GM21447 (cell line): ENCODE measurements around the gene EFNA4.
A peak's percentile ranks its signal among the peaks of the same experiment; 100 is the strongest.

Experiments used
- ATAC-seq: cut with Tn5 transposase; IDR thresholded peaks from one replicate; pipeline ENCODE4 v1.9.1; 2021; ENCODE audit not compliant: unreplicated experiment

Gene EFNA4

DNA sequence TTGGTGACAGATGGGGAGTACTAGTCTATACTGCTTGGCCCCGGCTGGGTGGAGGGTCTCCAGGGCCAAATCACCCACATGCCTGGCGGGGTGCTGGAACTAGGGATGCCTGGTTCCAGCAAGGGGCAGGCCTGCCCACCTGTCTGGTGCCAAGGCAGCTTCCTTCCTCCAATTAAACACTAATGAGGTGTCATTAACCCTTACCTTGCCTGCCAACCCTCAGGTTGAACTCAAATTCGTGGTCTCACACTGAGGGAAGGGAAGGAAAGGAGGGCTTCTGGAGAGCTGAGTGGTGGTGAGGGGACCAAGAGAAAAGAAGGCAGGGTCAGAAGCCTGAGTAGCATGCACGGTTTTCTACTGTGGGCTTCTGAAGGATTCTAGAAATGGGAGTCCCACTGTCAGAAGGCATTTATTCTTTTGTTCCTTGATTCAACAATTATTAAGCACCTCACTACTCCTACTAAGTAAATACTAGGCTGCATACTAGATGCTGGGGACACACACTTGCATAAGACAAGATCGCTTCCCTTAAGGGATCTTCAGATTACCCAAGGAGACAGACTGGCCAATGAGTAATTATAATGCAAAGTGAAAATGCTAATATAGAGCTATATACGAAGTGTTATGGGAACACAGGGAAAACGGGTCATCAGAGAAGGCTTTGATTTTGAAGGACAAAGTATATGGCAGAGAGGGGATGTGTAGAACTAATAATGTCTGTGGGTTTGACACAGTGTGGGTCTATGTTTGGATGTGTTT is 9.2 kb downstream of the EFNA4 start:
- ATAC-seq = no peak

GRCh38 chr1:155073377-155074242 is 10.1 kb downstream of the EFNA4 start:
- ATAC-seq = no peak

DNA sequence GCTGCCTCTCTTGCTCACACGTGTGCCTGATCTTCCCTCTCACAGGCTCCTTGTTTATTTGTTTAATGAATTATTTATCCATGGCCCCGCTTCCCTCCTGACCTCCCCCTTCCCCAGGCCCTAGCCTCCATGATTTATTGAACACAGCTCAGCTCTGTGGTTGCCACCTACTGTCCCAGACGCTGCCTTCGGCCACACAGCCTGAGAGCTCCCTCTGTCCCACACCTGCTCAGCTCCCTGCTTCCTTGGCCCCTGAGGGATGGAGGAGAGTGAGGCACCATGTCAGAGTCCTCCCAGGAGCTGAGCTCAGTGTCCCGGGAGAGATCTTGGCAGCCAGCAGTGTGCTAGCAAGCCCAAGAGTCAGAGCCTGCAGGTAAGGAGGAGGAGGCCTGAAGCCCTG is 12.0 kb downstream of the EFNA4 start:
- ATAC-seq = no peak

- no peak for ATAC-seq
Observed at GRCh38 chr1:155076371-155076770, 12.8 kb downstream of the EFNA4 start.

GRCh38 chr1:155077346-155077745 is 13.8 kb downstream of the EFNA4 start:
- no peak for ATAC-seq

GRCh38 chr1:155077758-155078445 is 14.4 kb downstream of the EFNA4 start:
- ATAC-seq = no peak

DNA sequence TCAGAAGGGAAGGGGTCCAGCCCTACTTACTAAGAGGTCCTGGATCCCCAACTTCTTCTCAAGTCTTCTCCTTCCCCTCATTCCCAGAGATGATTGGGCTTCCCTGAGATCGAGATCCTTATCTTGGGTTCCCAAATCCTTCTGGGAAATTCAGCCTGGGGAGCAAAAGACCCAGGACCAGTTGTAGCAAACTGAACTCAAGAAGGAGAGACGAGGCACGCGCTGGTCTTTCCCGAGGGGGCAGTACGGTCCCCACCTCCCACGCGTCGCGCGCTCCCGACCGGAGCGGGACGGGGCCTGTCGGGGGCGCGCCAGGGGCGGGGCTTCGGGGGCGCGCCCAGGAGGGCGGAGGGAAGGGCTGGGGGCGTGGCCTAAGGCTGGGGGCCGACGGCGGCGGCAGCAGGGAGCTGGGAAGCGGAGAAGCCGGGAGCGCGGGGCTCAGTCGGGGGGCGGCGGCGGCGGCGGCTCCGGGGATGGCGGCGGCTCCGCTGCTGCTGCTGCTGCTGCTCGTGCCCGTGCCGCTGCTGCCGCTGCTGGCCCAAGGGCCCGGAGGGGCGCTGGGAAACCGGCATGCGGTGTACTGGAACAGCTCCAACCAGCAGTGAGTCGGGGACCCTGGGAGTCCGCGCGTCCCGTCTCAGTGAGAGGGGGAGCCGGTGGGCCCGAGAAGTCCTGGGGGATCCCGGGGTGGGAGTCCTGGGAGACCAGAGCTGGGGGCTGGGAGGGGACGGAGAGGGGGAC is 15.1 kb downstream of the EFNA4 start, which contains the start of gene EFNA3:
Gene EFNA3 (plus strand): TSS at position 369 of the 741 bp plus-strand sequence. CDS start 105 bp downstream, at position 474.
- ATAC-seq = no peak

GRCh38 chr1:155079210-155079486 is 15.6 kb downstream of the EFNA4 start:
- no peak for ATAC-seq

GRCh38 chr1:155079487-155080311 is 16.2 kb downstream of the EFNA4 start:
- ATAC-seq = no peak

DNA sequence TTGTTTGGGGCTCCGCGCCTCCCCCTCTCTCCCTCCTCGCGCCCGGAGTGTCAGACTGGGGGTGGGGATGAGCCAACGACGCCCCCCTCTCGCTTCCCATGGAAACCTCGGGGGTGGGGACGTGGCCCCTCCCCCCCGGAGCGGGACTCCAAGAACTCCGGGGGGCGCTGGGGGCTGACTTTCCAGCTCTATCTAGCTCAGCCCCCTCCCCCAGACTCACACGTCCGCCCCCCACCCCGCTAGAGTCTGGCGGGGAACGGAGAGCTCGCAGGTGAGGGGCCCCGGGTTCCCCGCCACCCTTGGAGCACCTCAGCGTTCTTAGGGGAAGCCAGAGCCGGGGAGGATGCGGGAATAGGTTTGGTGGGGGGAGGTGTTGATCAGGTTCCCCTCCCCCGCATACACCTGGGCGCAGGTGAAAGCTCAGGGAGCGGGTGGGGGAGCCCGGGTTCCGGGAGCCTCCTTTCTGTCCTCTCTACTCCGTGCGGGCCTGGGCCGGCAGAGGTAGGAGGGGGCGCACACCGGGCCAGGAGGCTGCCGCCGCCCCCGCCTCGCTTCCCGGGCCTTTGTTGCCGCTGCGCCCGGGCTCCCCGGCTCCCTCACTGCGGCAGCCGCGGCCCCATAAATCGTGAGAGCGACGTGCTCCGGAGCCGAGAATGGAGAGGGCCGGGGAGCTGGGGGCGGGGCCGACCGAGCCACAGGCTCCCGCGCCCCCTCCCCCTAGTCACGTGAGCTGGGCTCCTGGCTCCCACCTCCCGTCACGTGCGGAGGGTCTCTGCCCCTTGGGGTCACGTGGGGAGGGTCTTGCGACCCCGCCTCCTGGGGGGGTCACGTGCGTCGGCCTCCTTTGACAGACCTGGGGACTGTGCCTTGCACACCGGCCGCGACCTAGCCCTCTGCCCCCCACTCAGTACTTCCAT is 17.0 kb downstream of the EFNA4 start:
- no peak for ATAC-seq

- no peak for ATAC-seq
Observed at GRCh38 chr1:155081472-155082300, 18.1 kb downstream of the EFNA4 start.

DNA sequence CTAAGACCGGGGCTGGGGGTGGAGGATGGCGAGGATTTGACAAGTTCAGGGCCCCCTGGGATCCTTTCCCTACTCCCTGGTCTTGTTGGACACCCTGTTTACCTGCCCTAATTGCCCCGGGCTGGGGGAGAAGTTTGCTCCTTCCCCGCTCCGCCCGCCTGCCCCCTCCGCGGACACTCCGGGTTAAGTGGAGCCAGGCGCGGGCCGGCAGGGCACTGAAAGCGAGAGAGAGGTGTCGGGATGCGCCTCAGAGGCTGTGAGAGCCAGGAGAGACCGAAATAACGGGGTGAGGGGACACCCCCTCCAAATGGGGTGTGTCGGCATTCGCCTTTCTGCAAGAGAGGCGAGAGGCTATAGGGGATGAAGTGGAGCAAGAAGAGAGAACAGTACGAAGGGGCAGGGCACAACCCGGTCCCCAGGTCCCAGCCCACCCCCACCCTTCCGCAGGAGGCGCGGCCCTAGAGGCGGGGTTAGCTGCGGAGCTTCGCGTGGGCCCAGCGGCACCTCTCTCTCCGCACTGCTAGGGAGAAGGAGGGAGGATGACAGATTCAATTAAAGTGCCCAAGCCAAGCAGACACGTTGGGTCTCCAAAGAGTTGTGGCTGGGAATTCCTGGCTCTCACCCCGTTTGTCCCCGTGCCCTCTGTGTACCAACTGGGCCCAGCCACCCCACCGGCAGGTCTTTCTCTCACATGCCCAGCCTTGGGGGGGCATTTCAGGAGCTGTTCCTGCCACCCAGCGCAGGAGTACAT is 18.9 kb downstream of the EFNA4 start:
- ATAC-seq = no peak

DNA sequence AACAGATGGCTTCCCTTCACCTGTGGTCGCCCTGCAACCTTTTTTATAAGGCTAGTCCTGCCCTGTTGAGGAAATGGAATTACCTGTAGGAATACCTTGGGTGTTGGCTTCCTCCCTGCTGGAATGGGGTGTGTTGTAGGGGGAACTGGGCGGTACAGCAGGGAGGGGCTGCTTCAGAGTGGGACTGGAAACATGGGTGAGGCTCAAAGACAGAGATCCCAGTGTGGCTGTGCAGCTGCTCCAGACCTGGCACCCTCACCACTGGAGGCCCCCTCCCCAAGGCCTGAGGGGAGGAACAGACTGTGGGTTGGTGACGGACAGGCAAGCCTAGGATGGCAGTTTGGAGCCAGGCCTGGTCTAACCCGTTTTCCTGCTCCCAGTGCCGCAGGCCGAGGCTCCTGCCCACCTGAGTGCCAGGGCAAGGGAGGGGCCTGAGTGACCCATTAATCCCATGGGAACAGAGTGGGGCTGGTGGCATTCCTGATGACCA is 19.6 kb downstream of the EFNA4 start:
- no peak for ATAC-seq

- ATAC-seq = peak; percentile 1
Observed at GRCh38 chr1:155083865-155084721, 20.6 kb downstream of the EFNA4 start.

GRCh38 chr1:155084722-155085503 is 21.4 kb downstream of the EFNA4 start:
- ATAC-seq = peak; percentile 72
